T47D (cell line): ENCODE results near the gene PDE4B.

Source experiments
- DNase-seq, 2 experiments: peaks; one replicate each; pipeline versions ENCODE4 v3.0.0 to v3.0.0-alpha.2; 2011 to 2012; ENCODE audit warnings: low read depth in 1 of 2, low spot score in 1 of 2
- JUND ChIP-seq: IDR thresholded peaks from 2 replicates; pipeline ENCODE4 v1.6.1; 2012; ENCODE audit warnings: low read depth
- in situ Hi-C: cut with HindIII; loops from 2 replicates; pipeline ENCODE4 v1.10.0; 2016; ENCODE audit warnings: low sequenced_read_pairs, low pct_unique_long_range_greater_than_20kb

The PDE4B gene

GRCh38 chr1:66168467-66168887 is 375.8 kb downstream of the PDE4B start:
- in situ Hi-C loops: no loop called here
- TF ChIP-seq JUND: no peak
- DNase-seq: no peak

GRCh38 chr1:66168948-66169671 is 376.4 kb downstream of the PDE4B start:
- peak in 1 of 2 experiments; percentile 2 for DNase-seq
- in situ Hi-C loops: no loop called here
- no peak for TF ChIP-seq JUND

GRCh38 chr1:66172272-66172671 is 379.6 kb downstream of the PDE4B start:
- in situ Hi-C loops: no loop called here
- TF ChIP-seq JUND: no peak
- no peak for DNase-seq

- no peak for TF ChIP-seq JUND
- DNase-seq: no peak
- in situ Hi-C loops: no loop called here
These were observed 382.4 kb downstream of the PDE4B start for GRCh38 chr1:66175098-66175497.

- in situ Hi-C loops: no loop called here
These were observed 382.9 kb downstream of the PDE4B start for GRCh38 chr1:66175581-66175980.

GRCh38 chr1:66176012-66176715 is 383.5 kb downstream of the PDE4B start:
- DNase-seq: no peak
- TF ChIP-seq JUND: no peak
- in situ Hi-C loops: no loop called here

More at GRCh38 chr1:66175581-66175980, 382.9 kb downstream of the PDE4B start:
- DNase-seq: no peak
- no peak for TF ChIP-seq JUND

GRCh38 chr1:66176832-66177231 is 384.1 kb downstream of the PDE4B start:
- no peak for DNase-seq
- TF ChIP-seq JUND: no peak
- in situ Hi-C loops: no loop called here

GRCh38 chr1:66177510-66177909 is 384.8 kb downstream of the PDE4B start:
- TF ChIP-seq JUND: no peak
- no peak for DNase-seq
- in situ Hi-C loops: no loop called here

GRCh38 chr1:66182026-66182425 is 389.3 kb downstream of the PDE4B start:
- TF ChIP-seq JUND: no peak
- no peak for DNase-seq
- in situ Hi-C loops: no loop called here

- no peak for DNase-seq
- in situ Hi-C loops: no loop called here
- TF ChIP-seq JUND: no peak
These were observed 390.0 kb downstream of the PDE4B start for GRCh38 chr1:66182551-66183178.

GRCh38 chr1:66183400-66183799 is 390.7 kb downstream of the PDE4B start:
- DNase-seq: no peak
- in situ Hi-C loops: no loop called here
- no peak for TF ChIP-seq JUND

GRCh38 chr1:66197120-66197519 is 404.4 kb downstream of the PDE4B start:
- no peak for DNase-seq
- in situ Hi-C loops: no loop called here
- no peak for TF ChIP-seq JUND

GRCh38 chr1:66197785-66198184 is 405.1 kb downstream of the PDE4B start:
- in situ Hi-C loops: no loop called here
- DNase-seq: no peak
- no peak for TF ChIP-seq JUND
